ENCODE measurements around the gene TPMT. TPM values are rescaled to one million over a fixed set of nuclear protein-coding genes. Genes with fewer than 3 reads are reported as not detected.
A peak's percentile ranks its signal among the peaks of the same experiment; 100 is the strongest.

Gene TPMT
- total RNA-seq, 4 donors from 2014 or later, result 3.8 to 9.3 (median 5.4) TPM

DNA sequence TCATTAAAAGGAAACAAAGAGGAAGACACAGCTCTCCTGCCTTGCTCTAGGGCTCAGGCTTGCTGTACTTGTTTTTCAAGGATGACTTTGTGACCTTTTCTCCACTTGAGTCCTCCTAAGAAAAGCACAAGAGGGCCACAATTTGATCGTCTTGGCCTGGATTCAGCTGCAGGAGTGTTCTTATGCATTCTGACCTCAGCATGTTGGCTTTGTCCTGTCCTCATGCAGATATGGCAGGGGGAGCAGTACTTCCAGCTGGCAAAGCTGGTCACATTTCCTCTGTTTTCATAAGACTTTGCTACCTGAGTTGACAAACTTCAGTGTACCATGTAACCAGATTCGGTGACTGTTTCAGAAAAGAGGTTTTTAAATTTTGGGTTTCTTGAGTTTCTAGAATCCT, 31.2 kb upstream of the TPMT start:
- Histone ChIP-seq H3K9me3 (no peaks in the 10 kb centered on the region), H3K4me1 (no peaks in the 10 kb centered on the region), H3K4me3 (no peak overlapping the region), H3K36me3 (peaks cover 0 to 45% (median 4%) of the 10 kb centered on the region in 3 donors), H3K27me3 (no peaks in the 10 kb centered on the region), H3K27ac (no peak overlapping the region)
- no peak for DNase-seq (ENCODE audit: low spot score in 2 of 2)
- WGBS, 2 donors, result 58 to 64% methylated on average over 2 of the region's 2 CpGs
- no peak for TF ChIP-seq POLR2A (IDR thresholded peaks at IDR 0.05)

DNA sequence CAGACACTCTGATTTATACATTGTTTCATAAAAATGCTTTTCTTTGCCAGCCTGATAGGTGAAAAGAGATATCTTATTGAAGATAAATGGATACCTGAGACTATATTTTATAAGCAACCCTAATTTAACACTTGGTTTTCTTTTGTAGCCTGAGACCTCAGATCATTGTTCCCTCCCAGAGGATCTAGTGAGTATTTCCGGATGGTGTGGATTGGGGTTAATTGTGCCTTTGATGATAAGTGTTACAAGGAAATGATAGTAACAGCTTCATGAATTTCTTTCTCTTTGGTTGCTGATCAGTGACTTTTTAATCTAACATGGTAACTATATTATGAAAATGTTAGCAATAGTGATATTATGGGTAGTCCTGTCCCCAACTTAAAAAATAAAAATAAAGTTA, 30.7 kb upstream of the TPMT start:
- Histone ChIP-seq H3K27me3 (no peaks in the 10 kb centered on the region), H3K9me3 (no peaks in the 10 kb centered on the region), H3K27ac (no peak overlapping the region), H3K4me1 (no peaks in the 10 kb centered on the region), H3K36me3 (peaks cover 0 to 43% (median 4%) of the 10 kb centered on the region in 3 donors), H3K4me3 (no peak overlapping the region)
- DNase-seq (ENCODE audit: low spot score in 2 of 2), result no peak
- 79 to 82% methylated on average over 1 of the region's 1 CpG for WGBS, 2 donors
- TF ChIP-seq POLR2A (IDR thresholded peaks at IDR 0.05) (no peak), EP300 (IDR thresholded peaks at IDR 0.05) (no peak)
- TF ChIP-seq, protein P1, sequence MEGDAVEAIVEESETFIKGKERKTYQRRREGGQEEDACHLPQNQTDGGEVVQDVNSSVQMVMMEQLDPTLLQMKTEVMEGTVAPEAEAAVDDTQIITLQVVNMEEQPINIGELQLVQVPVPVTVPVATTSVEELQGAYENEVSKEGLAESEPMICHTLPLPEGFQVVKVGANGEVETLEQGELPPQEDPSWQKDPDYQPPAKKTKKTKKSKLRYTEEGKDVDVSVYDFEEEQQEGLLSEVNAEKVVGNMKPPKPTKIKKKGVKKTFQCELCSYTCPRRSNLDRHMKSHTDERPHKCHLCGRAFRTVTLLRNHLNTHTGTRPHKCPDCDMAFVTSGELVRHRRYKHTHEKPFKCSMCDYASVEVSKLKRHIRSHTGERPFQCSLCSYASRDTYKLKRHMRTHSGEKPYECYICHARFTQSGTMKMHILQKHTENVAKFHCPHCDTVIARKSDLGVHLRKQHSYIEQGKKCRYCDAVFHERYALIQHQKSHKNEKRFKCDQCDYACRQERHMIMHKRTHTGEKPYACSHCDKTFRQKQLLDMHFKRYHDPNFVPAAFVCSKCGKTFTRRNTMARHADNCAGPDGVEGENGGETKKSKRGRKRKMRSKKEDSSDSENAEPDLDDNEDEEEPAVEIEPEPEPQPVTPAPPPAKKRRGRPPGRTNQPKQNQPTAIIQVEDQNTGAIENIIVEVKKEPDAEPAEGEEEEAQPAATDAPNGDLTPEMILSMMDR (IDR thresholded peaks at IDR 0.05), result no peak

DNA sequence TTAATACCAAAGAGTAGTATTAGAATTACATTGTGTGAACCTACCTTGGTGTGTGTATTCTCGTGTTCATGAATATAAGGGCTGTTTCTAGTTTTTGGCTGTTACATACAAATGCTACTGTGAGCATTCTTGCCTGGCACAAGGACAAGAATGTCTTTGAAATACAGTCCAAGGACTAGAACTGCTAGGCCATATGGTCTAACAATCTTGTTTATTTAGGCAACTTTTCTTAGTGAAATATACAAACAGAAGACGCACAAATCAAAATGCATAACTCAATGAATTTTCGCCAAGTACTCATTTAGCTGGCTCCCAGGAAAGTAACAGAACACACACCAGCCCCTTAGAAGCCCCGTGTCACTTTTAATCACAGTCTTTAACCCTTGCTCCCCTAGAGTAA, 28.9 kb upstream of the TPMT start:
- DNase-seq (ENCODE audit: low spot score in 2 of 2), result no peak
- TF ChIP-seq, protein P1 (IDR thresholded peaks at IDR 0.05), result no peak
- TF ChIP-seq EP300 (IDR thresholded peaks at IDR 0.05), result no peak
- TF ChIP-seq POLR2A (IDR thresholded peaks at IDR 0.05), result no peak
- Histone ChIP-seq H3K27ac (no peak overlapping the region), H3K9me3 (no peaks in the 10 kb centered on the region), H3K36me3 (peaks cover 0 to 26% (median 4%) of the 10 kb centered on the region in 3 donors), H3K27me3 (no peaks in the 10 kb centered on the region), H3K4me3 (no peak overlapping the region), H3K4me1 (peaks cover 0 to 4% (median 2%) of the 10 kb centered on the region in 4 donors)
- WGBS, 2 donors, result 36 to 48% methylated on average over 4 of the region's 4 CpGs

DNA sequence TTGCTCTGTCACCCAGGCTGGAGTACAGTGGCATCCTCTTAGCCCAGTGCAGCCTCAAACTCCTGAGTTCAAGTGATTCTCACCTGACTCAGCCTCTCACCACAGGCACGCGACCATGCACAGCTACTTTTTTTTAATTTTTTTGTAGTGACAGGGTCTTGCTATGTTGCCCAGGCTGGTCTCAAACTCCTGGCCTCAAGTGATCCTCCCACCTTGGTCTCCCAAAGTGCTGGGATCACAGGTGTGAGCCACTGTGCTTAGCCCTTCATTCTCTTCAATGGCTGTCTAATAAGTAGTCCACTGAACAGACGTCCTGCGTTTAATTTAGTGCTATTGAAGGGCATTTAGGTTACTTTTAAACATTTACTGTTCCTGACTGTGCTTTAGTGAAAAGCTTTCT, 27.7 kb upstream of the TPMT start:
- H3K27ac ChIP-seq, result no peak overlapping the region
- 68 to 76% methylated on average over 4 of the region's 4 CpGs for WGBS, 2 donors
- peaks cover 0 to 4% (median 2%) of the 10 kb centered on the region in 4 donors for H3K4me1 ChIP-seq
- peaks cover 0 to 19% (median 4%) of the 10 kb centered on the region in 3 donors for H3K36me3 ChIP-seq
- H3K27me3 ChIP-seq, result no peaks in the 10 kb centered on the region
- H3K4me3 ChIP-seq, result no peak overlapping the region
- TF ChIP-seq, protein P1 (IDR thresholded peaks at IDR 0.05), result no peak
- TF ChIP-seq EP300 (IDR thresholded peaks at IDR 0.05), result no peak
- TF ChIP-seq POLR2A (IDR thresholded peaks at IDR 0.05), result no peak
- H3K9me3 ChIP-seq, result no peaks in the 10 kb centered on the region
- DNase-seq (ENCODE audit: low spot score in 2 of 2), result no peak

DNA sequence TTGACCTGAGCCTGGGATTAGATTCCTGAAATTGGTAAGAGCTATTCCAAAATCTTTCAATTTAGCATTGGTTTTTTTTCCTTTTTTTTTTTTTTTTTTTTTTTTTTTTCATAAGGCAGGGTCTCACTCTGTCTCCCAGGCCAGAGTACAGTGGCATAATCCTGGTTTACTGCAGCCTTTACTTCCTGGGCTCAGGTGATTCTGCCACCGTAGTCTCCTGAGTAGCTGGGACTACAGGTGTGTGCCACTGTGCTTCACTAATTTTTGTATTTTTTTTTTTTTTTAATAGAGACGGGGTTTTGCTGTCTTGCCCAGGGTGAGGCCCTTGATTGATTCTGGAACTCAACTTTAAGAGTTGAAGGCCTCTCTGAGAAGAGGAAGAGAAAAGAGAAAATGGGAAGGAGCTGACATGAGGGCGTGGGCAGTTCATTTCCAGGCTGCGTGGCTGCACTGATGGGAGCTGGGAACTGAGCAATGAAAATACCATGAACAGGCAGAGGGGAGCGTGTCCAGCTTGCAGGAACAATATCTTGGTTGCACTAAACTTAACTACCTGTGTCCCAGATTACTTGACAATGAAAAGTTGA, 25.0 kb upstream of the TPMT start:
- Histone ChIP-seq H3K4me3 (no peak overlapping the region), H3K4me1 (peaks cover 0 to 4% (median 2%) of the 10 kb centered on the region in 4 donors), H3K27ac (no peak overlapping the region), H3K9me3 (no peaks in the 10 kb centered on the region), H3K27me3 (no peaks in the 10 kb centered on the region), H3K36me3 (peaks cover 0 to 23% (median 4%) of the 10 kb centered on the region in 3 donors)
- 68 to 74% methylated on average over 5 of the region's 5 CpGs for WGBS, 2 donors
- DNase-seq (ENCODE audit: low spot score in 2 of 2), result peak in 1 of 2 donors; percentile 25
- TF ChIP-seq, protein P1 (IDR thresholded peaks at IDR 0.05), result no peak
- TF ChIP-seq POLR2A (IDR thresholded peaks at IDR 0.05) (no peak), EP300 (IDR thresholded peaks at IDR 0.05) (no peak)
